8988T (cell line): ENCODE measurements around the gene DDX55.
A peak's percentile ranks its signal among the peaks of the same experiment; 100 is the strongest.
"Not testable (repeated sequence)": the region's sequence is repeated elsewhere in the genome, so short reads cannot be mapped to it uniquely, and the experiment has no call there.

Source experiments
- DNase-seq: peaks from one replicate; pipeline ENCODE4 v3.0.0; 2011

The DDX55 gene

GRCh38 chr12:123601602-123602489 lies at the start of gene DDX55:
Gene DDX55 (plus strand): TSS chr12:123602099. CDS start chr12:123602149, 50 bp downstream.
- peak; percentile 41 for DNase-seq

- DNase-seq: not testable (repeated sequence)
Measured at GRCh38 chr12:123554136-123554535, 47.8 kb upstream of the DDX55 start.

- DNase-seq: not testable (repeated sequence)
Measured at GRCh38 chr12:123554843-123555242, 47.1 kb upstream of the DDX55 start.

GRCh38 chr12:123558487-123558886 lies 43.4 kb upstream of the DDX55 start:
- DNase-seq: not testable (repeated sequence)

GRCh38 chr12:123559468-123559867 lies 42.4 kb upstream of the DDX55 start:
- no peak for DNase-seq

- no peak for DNase-seq
Measured at GRCh38 chr12:123571343-123571813, 30.5 kb upstream of the DDX55 start.

DNA sequence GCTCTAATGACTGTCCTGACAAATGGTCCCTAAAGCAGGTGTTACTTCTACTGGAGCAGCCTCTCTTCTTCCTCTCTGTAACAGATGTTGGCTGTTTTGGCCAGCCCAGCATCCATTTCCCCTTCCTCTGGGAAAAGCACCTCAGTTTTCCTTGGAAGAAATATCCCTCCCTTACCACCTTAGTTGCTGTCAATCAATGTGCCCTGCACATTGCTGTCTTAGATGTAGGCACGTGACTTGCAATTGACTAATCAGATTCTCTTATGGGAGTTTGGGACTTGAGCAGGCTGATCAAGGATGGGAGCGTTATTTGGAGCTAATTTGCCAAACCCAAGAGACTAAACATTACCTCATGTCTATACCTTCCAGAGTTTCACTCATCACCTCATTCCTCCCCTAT lies 29.5 kb upstream of the DDX55 start:
- no peak for DNase-seq

DNA sequence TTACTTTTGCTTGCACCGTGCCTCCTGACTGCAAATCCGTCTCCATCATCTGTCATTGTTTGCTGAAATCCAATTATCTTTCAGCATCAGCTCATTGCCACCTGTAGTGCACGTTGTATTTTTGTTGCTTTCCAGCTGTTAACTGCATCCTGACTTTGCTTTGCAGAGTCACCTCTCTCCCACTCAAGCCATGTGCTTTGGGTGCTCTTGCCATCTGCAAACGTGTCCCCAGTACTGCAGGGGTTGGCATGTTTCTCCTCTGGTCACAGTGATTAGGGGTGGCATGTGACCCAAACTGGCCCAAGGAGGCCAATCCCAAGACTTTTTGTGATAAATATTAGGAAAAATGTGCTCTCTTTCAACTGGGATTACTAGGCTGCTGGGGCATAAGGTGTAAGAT lies 28.0 kb upstream of the DDX55 start:
- DNase-seq: no peak

DNA sequence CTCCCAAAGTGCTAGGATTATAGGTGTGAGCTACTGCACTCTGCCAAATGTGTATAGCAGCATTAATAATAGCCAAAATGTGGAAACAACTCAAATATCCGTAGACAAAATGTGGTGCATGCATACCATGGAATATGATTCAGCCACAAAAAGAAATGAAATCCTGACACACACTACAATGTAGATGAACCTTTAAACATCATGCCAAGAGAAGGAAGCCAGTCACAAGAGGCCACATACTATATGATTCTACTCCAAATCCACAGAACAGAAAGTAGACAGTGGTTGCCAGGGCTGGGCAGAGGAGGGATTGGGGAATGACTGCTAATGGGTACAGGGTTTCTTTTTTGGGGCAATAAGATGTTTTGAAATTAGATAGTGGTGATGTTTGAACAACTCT lies 25.3 kb upstream of the DDX55 start:
- DNase-seq: no peak

DNA sequence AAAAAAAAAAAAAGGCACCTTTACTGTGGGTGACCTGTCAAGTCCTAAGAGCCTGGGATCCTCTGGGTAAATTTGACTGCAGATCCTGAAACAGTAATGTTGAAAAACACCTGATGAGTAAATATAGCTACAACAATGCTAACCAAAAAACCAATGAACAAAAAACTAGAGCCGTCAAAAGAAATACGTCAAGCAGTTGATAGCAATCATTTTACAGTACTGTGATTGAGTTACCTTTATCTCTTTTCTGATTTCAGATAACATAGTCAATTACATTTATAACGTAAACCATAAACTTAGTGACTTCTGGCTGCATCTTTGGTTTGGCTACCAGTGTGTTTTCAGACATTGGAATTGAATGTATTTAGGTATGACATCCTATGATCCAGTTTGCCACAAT lies 23.7 kb upstream of the DDX55 start:
- no peak for DNase-seq

DNA sequence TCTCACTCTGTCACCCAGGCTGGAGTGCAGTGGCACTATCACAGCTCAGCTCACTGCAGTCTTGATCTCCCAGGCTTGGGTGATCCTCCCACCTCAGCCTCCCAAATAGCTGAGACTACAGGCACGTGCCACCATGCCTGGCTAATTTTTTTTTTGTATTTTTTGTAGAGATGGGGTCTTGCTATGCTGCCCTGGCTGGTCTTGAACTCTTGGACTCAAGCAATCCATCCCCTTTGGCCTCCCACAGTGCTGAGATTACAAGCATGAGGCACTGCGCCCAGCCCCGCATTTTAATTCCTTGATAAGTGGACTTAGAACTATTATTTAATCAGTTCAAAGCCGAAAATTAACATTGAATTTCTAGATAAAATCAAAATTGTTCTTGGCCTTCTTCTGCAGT lies 23.1 kb upstream of the DDX55 start:
- DNase-seq: not testable (repeated sequence)

DNA sequence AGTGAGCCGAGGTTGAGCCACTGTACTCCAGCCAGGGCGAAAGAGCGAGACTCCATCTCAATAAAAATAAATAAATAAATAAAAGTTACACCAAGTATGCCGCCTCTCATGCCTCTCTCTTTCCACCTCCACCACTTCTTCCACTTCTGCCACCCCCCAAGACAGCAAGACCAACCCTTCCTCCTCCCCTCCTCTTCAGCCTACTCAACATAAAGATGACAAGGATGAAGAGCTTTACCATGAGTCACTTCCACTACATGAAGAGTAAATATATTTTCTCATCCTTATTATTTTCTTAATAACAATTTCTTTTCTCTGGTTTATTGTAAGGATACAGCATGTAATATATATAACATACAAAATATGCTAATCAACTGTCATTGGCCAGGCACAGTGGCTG lies 21.1 kb upstream of the DDX55 start:
- no peak for DNase-seq

- no peak for DNase-seq
Measured at GRCh38 chr12:123591702-123592481, 10.0 kb upstream of the DDX55 start.

DNA sequence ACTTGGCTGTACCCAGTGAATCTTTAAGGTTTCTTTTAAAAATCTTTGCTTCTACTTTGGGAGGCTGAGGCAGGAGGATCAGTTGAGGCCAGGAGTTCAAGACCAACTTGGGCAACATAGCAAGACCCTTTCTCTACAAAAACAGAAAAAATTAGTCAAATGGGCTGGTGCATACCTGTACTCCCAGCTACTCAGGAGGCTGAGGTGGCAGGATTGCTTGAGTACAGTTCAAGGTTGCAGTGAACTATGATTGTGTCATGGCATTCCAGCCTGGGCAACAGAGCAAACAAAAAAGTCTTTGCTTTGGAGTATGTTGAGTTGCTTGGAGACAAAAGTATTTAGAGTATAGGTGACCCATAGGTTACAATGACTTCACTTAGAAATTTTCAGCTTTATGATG lies 6.2 kb upstream of the DDX55 start:
- DNase-seq: no peak

- no peak for DNase-seq
Measured at GRCh38 chr12:123597100-123597499, 4.8 kb upstream of the DDX55 start.

GRCh38 chr12:123598522-123598921 lies 3.4 kb upstream of the DDX55 start:
- no peak for DNase-seq

GRCh38 chr12:123599310-123599709 lies 2.6 kb upstream of the DDX55 start:
- no peak for DNase-seq

DNA sequence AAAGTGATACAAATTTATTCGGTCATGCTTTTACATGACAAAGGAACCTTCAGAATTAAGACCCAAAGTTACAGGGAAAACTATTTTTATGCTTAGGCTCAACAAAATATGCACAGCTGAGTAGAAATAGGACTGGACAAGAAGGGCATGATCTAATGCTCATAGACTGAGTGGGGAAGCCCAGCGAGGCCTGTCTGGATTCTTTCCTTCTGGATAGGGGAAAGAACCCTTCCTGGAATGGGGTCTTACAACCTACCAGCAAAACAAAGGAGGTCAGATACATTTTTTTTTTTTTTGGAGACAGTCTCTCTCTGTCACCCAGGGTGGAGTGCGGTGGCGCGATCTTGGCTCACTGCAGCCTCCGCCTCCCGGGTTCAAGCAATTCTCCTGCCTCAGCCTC lies 2.2 kb upstream of the DDX55 start:
- no peak for DNase-seq

DNA sequence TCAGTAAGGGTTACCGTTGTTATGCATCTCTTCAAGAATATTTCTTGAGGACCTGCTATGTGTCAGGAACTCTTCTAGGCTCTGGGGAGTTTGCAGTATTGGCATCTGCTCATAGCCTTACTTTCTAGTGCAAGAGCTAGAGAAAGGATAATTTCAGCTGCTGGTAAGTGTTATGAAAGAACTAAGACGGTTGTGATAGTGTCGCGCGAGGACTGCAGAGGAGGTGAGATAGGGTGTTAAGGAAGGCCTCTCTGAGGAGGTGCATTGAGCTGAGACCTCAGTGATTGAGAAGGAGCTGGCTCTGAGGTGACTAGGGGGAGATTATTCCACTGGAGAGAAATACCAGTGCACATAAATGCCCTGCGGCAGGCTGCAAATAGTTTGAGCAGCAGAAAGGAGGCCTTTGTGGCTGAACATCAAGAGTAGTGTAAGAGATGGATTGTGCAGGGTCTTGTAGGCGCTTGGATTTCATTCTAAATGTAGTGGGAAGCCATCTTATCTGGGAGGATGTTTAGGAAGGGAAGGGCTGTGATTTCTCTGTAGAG lies 824 bp downstream of the DDX55 start:
- no peak for DNase-seq

- DNase-seq: not testable (repeated sequence)
Measured at GRCh38 chr12:123603495-123603894, 1.6 kb downstream of the DDX55 start.

GRCh38 chr12:123607756-123608155 lies 5.9 kb downstream of the DDX55 start:
- DNase-seq: no peak

DNA sequence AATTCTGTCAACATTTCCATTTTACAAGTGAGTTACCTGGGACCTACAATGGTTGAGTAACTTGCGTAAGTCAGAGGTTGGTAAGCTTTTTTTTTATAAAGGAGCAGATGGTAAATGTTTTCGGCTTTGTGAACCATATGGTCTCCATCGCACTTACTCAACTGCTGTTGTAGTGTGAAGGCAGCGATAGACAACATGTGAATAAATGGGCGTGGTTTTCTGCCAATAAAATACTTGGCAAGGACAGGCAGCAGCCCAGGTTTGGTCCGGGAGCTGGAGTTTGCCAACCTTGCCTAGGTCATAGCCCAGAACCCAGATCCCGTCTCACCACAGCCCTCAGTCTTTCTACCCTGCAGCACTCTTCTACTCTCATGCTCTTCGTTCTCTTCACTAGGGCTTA lies 6.3 kb downstream of the DDX55 start:
- no peak for DNase-seq

DNA sequence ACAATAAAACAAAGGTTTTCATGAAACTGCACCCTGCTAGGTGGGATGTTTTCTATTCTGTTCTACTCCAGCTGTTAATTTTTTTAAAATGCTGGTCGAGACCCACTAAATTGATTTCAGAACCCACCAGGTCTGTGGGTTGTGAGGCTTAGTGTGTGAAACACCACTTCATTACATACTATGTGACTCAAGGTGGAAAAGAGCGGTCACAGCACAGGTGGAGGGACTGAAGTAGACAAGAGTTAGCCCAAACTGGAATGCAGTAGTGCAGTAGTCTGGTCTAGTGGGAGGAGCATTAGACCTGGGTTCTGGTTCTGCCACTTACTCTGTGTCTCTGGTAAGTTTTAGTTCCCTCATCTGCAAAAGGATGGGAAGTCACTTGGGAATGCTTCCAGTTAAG lies 12.2 kb downstream of the DDX55 start:
- DNase-seq: no peak

GRCh38 chr12:123614531-123614930 lies 12.6 kb downstream of the DDX55 start:
- no peak for DNase-seq
